ENCODE measurements around the gene MPZL2. TPM values are rescaled to one million over a fixed set of nuclear protein-coding genes. Genes with fewer than 3 reads are reported as not detected.

The MPZL2 gene
- total RNA-seq, 1 donor: not detected

DNA sequence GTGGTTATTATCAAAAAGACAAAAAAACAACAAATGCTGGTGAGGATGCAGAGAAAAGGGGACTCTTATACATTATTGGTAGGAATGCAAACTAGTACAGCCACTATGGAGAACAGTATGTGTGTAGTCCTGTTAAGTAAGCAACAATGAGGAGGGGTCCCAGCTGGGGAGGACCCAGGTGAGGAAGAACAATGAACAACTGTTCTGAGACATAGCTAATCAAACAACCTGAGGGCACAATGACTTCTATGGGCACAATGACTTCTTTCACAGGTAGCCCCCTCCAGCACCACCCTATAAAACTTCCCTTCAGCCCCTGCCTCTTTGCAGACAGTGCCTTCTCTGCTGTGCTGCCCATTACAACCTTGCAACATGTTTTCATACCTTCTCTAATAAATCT is 44.9 kb downstream of the MPZL2 start:
- no peaks in the 10 kb centered on the region for H3K9me3 ChIP-seq (ENCODE audit: low read depth, low read length)
- no peak overlapping the region for H3K27ac ChIP-seq (ENCODE audit: low read depth, low read length)
- no peaks in the 10 kb centered on the region for H4K20me1 ChIP-seq (ENCODE audit: insufficient read depth, low read length)
- H3K27me3 ChIP-seq (ENCODE audit: insufficient read depth, low read length): peaks cover 22% of the 10 kb centered on the region
- no peaks in the 10 kb centered on the region for H3K4me1 ChIP-seq (ENCODE audit: insufficient read depth, low read length)
- TF ChIP-seq, protein P1, sequence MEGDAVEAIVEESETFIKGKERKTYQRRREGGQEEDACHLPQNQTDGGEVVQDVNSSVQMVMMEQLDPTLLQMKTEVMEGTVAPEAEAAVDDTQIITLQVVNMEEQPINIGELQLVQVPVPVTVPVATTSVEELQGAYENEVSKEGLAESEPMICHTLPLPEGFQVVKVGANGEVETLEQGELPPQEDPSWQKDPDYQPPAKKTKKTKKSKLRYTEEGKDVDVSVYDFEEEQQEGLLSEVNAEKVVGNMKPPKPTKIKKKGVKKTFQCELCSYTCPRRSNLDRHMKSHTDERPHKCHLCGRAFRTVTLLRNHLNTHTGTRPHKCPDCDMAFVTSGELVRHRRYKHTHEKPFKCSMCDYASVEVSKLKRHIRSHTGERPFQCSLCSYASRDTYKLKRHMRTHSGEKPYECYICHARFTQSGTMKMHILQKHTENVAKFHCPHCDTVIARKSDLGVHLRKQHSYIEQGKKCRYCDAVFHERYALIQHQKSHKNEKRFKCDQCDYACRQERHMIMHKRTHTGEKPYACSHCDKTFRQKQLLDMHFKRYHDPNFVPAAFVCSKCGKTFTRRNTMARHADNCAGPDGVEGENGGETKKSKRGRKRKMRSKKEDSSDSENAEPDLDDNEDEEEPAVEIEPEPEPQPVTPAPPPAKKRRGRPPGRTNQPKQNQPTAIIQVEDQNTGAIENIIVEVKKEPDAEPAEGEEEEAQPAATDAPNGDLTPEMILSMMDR (IDR thresholded peaks at IDR 0.05; ENCODE audit: extremely low read depth, low read depth, low read length): no peak
- H3K4me2 ChIP-seq (ENCODE audit: insufficient read depth, low read length): no peak overlapping the region
- H3K4me3 ChIP-seq (ENCODE audit: insufficient read depth, low read length): no peak overlapping the region
- no peaks in the 10 kb centered on the region for H3K79me2 ChIP-seq (ENCODE audit: insufficient read depth, low read length)
- DNase-seq (ENCODE audit: insufficient read length, low spot score, missing footprints): no peak
- no peak overlapping the region for H2AFZ ChIP-seq (ENCODE audit: low read length)
- no peaks in the 10 kb centered on the region for H3K36me3 ChIP-seq (ENCODE audit: insufficient read depth, low read length)

DNA sequence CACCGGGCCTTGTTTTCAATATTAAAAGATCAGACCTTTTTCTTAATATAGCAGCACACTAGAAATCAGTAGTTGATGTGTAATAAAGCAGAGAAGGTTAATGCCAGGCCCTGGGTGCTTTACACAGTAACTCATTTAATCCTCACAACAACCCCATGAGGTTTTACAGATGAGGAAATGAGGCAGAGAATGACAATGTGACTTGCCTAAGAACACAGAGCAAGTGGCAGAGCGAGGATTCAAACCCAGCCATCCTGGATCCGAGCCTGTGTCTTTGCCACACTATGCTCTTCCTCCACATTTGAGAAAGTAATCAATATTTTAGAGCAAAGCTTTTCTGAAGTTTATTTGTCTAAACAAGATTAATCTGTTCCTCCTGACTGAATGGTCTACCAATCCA is 46.5 kb downstream of the MPZL2 start:
- DNase-seq (ENCODE audit: insufficient read length, low spot score, missing footprints): no peak
- no peaks in the 10 kb centered on the region for H3K36me3 ChIP-seq (ENCODE audit: insufficient read depth, low read length)
- no peak overlapping the region for H2AFZ ChIP-seq (ENCODE audit: low read length)
- H3K27me3 ChIP-seq (ENCODE audit: insufficient read depth, low read length): peaks cover 31% of the 10 kb centered on the region
- no peak overlapping the region for H3K4me3 ChIP-seq (ENCODE audit: insufficient read depth, low read length)
- no peaks in the 10 kb centered on the region for H3K9me3 ChIP-seq (ENCODE audit: low read depth, low read length)
- H4K20me1 ChIP-seq (ENCODE audit: insufficient read depth, low read length): no peaks in the 10 kb centered on the region
- H3K27ac ChIP-seq (ENCODE audit: low read depth, low read length): no peak overlapping the region
- H3K79me2 ChIP-seq (ENCODE audit: insufficient read depth, low read length): no peaks in the 10 kb centered on the region
- TF ChIP-seq, protein P1 (IDR thresholded peaks at IDR 0.05; ENCODE audit: extremely low read depth, low read depth, low read length): no peak
- H3K4me1 ChIP-seq (ENCODE audit: insufficient read depth, low read length): no peaks in the 10 kb centered on the region
- H3K4me2 ChIP-seq (ENCODE audit: insufficient read depth, low read length): no peak overlapping the region

DNA sequence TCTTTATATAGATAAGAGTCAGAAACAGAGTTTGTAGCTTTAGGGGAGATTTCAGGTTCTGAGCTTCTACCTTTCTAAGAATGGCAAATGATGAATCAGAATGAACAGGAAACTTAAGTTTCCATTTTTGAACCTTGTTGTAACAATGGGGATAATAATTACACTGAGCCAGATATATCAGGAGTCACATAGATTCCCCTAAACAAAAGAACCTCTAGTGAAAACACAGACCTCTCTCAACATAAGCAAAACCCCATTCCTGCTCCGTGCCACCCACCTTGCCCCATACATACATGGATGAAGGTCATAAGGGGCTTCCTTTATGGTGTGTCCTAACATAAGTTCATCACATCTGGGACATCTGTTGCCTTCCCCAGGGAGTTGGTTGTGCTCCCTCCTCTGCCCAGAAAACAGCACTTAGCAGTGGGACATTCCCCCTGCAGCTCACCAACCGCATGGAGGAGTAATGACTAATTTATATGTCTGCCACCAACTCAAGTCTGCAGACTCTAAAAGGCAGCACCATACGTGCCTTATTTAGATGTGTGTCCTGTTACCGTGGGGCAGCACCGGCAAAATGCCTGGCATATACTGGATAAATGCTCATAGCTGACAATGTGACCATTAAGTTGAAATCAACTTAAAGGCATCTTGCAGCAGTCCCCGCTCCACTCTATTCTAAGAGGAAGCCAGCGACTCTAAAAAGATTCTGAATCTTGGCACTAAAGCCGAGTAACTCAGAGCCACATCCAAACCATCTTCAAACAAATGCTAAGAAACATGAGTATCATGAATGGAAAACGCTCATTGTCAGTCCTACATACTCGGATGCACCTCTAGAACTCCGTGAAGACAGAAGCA is 47.2 kb downstream of the MPZL2 start:
- no peak overlapping the region for H3K27ac ChIP-seq (ENCODE audit: low read depth, low read length)
- peaks cover 37% of the 10 kb centered on the region for H3K27me3 ChIP-seq (ENCODE audit: insufficient read depth, low read length)
- no peak for DNase-seq (ENCODE audit: insufficient read length, low spot score, missing footprints)
- H3K9me3 ChIP-seq (ENCODE audit: low read depth, low read length): no peaks in the 10 kb centered on the region
- H3K4me3 ChIP-seq (ENCODE audit: insufficient read depth, low read length): no peak overlapping the region
- H3K79me2 ChIP-seq (ENCODE audit: insufficient read depth, low read length): no peaks in the 10 kb centered on the region
- H3K36me3 ChIP-seq (ENCODE audit: insufficient read depth, low read length): no peaks in the 10 kb centered on the region
- TF ChIP-seq, protein P1 (IDR thresholded peaks at IDR 0.05; ENCODE audit: extremely low read depth, low read depth, low read length): no peak
- H2AFZ ChIP-seq (ENCODE audit: low read length): no peak overlapping the region
- no peak overlapping the region for H3K4me2 ChIP-seq (ENCODE audit: insufficient read depth, low read length)
- no peaks in the 10 kb centered on the region for H4K20me1 ChIP-seq (ENCODE audit: insufficient read depth, low read length)
- H3K4me1 ChIP-seq (ENCODE audit: insufficient read depth, low read length): no peaks in the 10 kb centered on the region

DNA sequence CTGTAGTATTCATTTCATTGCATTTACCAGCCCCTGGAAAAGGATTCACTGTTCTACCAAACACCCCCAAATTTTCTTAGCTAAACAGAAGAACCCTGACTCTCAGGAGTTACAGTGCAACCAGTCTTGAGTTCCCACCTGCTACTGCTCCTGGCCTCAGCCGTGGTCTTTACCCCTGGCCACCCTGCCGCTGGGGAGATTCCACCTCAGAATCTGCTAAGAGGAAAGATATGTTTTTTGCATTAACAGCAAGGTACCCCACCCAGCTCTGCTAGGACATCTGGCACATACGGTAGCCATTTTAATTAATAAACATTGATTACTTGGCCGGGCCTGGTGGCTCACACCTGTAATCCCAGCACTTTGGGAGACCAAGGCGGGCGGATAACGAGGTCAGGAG is 48.3 kb downstream of the MPZL2 start:
- Histone ChIP-seq H2AFZ (ENCODE audit: low read length) (no peak overlapping the region), H3K4me2 (ENCODE audit: insufficient read depth, low read length) (no peak overlapping the region), H3K36me3 (ENCODE audit: insufficient read depth, low read length) (no peaks in the 10 kb centered on the region), H3K27ac (ENCODE audit: low read depth, low read length) (no peak overlapping the region), H3K4me3 (ENCODE audit: insufficient read depth, low read length) (no peak overlapping the region), H3K79me2 (ENCODE audit: insufficient read depth, low read length) (no peaks in the 10 kb centered on the region), H3K4me1 (ENCODE audit: insufficient read depth, low read length) (no peaks in the 10 kb centered on the region), H3K9me3 (ENCODE audit: low read depth, low read length) (no peaks in the 10 kb centered on the region), H4K20me1 (ENCODE audit: insufficient read depth, low read length) (no peaks in the 10 kb centered on the region), H3K27me3 (ENCODE audit: insufficient read depth, low read length) (peaks cover 40% of the 10 kb centered on the region)
- TF ChIP-seq, protein P1 (IDR thresholded peaks at IDR 0.05; ENCODE audit: extremely low read depth, low read depth, low read length): no peak
- no peak for DNase-seq (ENCODE audit: insufficient read length, low spot score, missing footprints)

Measured in osteoblast (primary cell).